SK-N-SH (cell line): Measurements from ENCODE around the gene LYZL6. TPM values are rescaled to one million over a fixed set of nuclear protein-coding genes. Genes with fewer than 3 reads are reported as not detected.

Experiments used
- polyA plus RNA-seq, 3 experiments: library from polyadenylated mRNA; depleted of rRNA; stranded (reverse); fragments of >200 nt; gene quantifications; 2 replicates each; pipeline ENCODE4 v1.2.3, GENCODE V29; 2012
- small RNA-seq, 7 experiments: library from RNA; depleted of rRNA; stranded (forward); fragments of <200 nt; gene quantifications; one replicate each; pipeline ENCODE3, GENCODE V24; 2012

The LYZL6 gene
- polyA plus RNA-seq, 1 of the 3 experiments (the other 2 are of a cell fraction) = not detected

Small RNAs within 50 kb of the gene (small RNA-seq; reads per million reads assigned to genes)
- gene RF00100 = 8.0 to 69.0 (median 19.6) reads per million in 7 experiments

Other genes with a start within 250 kb of the LYZL6 start
- gene RASL10B, start 212.1 kb downstream of the LYZL6 start, polyA plus RNA-seq (2012; rRNA removed) = 4.2 and 4.3 TPM in 2 replicates
- 0.02 TPM in 1 of 2 replicates, not detected in the other for gene GAS2L2, start 190.5 kb downstream of the LYZL6 start, polyA plus RNA-seq (2012; rRNA removed)
- 0.05 TPM in 1 of 2 replicates, not detected in the other for gene C17orf50, start 182.8 kb downstream of the LYZL6 start, polyA plus RNA-seq (2012; rRNA removed)
- gene MMP28, start 148.1 kb downstream of the LYZL6 start, polyA plus RNA-seq (2012; rRNA removed) = 0.23 and 0.33 TPM in 2 replicates
- gene TAF15, start 134.2 kb downstream of the LYZL6 start, polyA plus RNA-seq (2012; rRNA removed) = 67.5 and 78.0 TPM in 2 replicates
- gene HEATR9, start 74.8 kb downstream of the LYZL6 start, polyA plus RNA-seq (2012; rRNA removed) = not detected in 2 replicates
- 0.23 and 0.57 TPM in 2 replicates for gene CCL5, start 63.4 kb downstream of the LYZL6 start, polyA plus RNA-seq (2012; rRNA removed)
- gene RDM1, start 12.9 kb downstream of the LYZL6 start, polyA plus RNA-seq (2012; rRNA removed) = 1.8 and 2.5 TPM in 2 replicates
- gene CCL16, start 37.8 kb upstream of the LYZL6 start, polyA plus RNA-seq (2012; rRNA removed) = not detected in 2 replicates
- gene CCL14, start 43.0 kb upstream of the LYZL6 start, polyA plus RNA-seq (2012; rRNA removed) = not detected in 2 replicates
- not detected in 2 replicates for gene CCL15, start 57.8 kb upstream of the LYZL6 start, polyA plus RNA-seq (2012; rRNA removed)
- not detected in 2 replicates for gene CCL23, start 74.3 kb upstream of the LYZL6 start, polyA plus RNA-seq (2012; rRNA removed)
- not detected in 2 replicates for gene CCL18, start 120.6 kb upstream of the LYZL6 start, polyA plus RNA-seq (2012; rRNA removed)
- not detected in 2 replicates for gene CCL3, start 146.4 kb upstream of the LYZL6 start, polyA plus RNA-seq (2012; rRNA removed)
- gene CCL4, start 160.1 kb upstream of the LYZL6 start, polyA plus RNA-seq (2012; rRNA removed) = not detected in 2 replicates
- 2.0 and 3.7 TPM in 2 replicates for gene TBC1D3B, start 232.9 kb upstream of the LYZL6 start, polyA plus RNA-seq (2012; rRNA removed)